GM23338 (cell line): ENCODE results near the gene DOCK3.

Source experiments
- CTCF ChIP-seq, 2 experiments: fragments of 200-600 bp in 1 of 2; sonication (generic) in 1 of 2; conservative IDR thresholded peaks; 2 replicates each; pipeline versions ENCODE4 v1.5.1 to v1.6.1; 2016 to 2017; ENCODE audit warnings: antibody characterized with exemption in 2 of 2, low read depth in 2 of 2, mild to moderate bottlenecking in 2 of 2, moderate library complexity in 1 of 2
- ETS1 ChIP-seq: IDR thresholded peaks from 2 replicates; pipeline ENCODE4 v1.6.1; 2016; ENCODE audit warnings: antibody characterized with exemption
- EZH2 ChIP-seq: fragments of 200-600 bp; sonication (generic); IDR thresholded peaks from one replicate; pipeline ENCODE4 v1.8.0; 2017; ENCODE audit warnings: antibody characterized with exemption, mild to moderate bottlenecking, low read depth; ENCODE audit not compliant: unreplicated experiment
- EZH2phosphoT487 ChIP-seq: fragments of 200-600 bp; sonication (generic); IDR thresholded peaks from one replicate; pipeline ENCODE4 v1.8.1; 2018; ENCODE audit warnings: antibody characterized with exemption; ENCODE audit not compliant: unreplicated experiment
- JUNB ChIP-seq: IDR thresholded peaks from one replicate; pipeline ENCODE4 v1.6.1; 2016; ENCODE audit warnings: antibody characterized with exemption; ENCODE audit not compliant: unreplicated experiment
- POLR2AphosphoS5 ChIP-seq: IDR thresholded peaks from 2 replicates; pipeline ENCODE4 v1.6.1; 2016; ENCODE audit warnings: antibody characterized with exemption, low read depth
- REST ChIP-seq: IDR thresholded peaks from one replicate; pipeline ENCODE4 v1.6.1; 2018; ENCODE audit warnings: antibody characterized with exemption; ENCODE audit not compliant: unreplicated experiment
- ZNF331 ChIP-seq: fragments of 250-450 bp; sonication (Bioruptor Pico); IDR thresholded peaks from 2 replicates; pipeline ENCODE4 v1.5.0; 2020; ENCODE audit warnings: low read depth, mild to moderate bottlenecking, moderate library complexity

- no peak for TF ChIP-seq POLR2AphosphoS5
- TF ChIP-seq CTCF (conservative IDR thresholded peaks at IDR 0.05; ENCODE audit: low read depth in 2 of 2): no peak
- no peak for TF ChIP-seq REST
- no peak for TF ChIP-seq EZH2
- no peak for TF ChIP-seq ETS1
- no peak for TF ChIP-seq EZH2phosphoT487
- no peak for TF ChIP-seq ZNF331 (CRISPR knock-in tag)
- TF ChIP-seq JUNB: no peak
These were observed 44.3 kb upstream of the DOCK3 start for GRCh38 chr3:50630394-50630793.
